ENCODE measurements around the gene COLQ. TPM values are rescaled to one million over a fixed set of nuclear protein-coding genes. Genes with fewer than 3 reads are reported as not detected.

Gene COLQ
- total RNA-seq, 2 experiments from 2014 or later = 0.25 to 0.62 TPM

GRCh38 chr3:15479400-15480224 lies 41.9 kb downstream of the COLQ start:
- intact Hi-C loops (cut with micrococcal nuclease) = no loop called here
- no peaks in the 10 kb centered on the region for H3K9me3 Mint-ChIP-seq
- no peak for DNase-seq
- no peaks in the 10 kb centered on the region for H3K4me1 Mint-ChIP-seq (ENCODE audit: low read depth)
- no peak overlapping the region for H3K4me3 Mint-ChIP-seq
- H3K27me3 Mint-ChIP-seq (ENCODE audit: low read depth) = no peaks in the 10 kb centered on the region
- no peaks in the 10 kb centered on the region for H3K36me3 Mint-ChIP-seq (ENCODE audit: low read depth)
- CTCF ChIA-PET = no interaction called here
- no peak overlapping the region for H3K27ac Mint-ChIP-seq

DNA sequence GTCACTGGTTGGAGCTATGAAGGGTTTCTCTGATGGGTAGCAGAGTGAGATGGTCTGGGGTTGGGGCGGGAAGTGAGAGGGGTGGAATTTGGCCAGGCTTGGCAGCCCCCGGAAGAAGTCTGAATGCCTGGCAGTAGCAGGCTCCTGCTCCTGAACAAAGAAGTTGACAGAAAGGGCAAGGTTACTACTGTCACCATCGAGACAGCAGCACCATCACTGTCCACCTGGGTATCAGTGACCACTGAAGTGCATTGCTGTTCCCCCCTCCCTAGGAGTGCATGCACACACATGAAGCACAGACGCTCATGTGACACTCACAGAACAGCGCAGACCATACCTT lies 42.9 kb downstream of the COLQ start:
- Mint-ChIP-seq H3K9me3 (no peaks in the 10 kb centered on the region), H3K4me1 (ENCODE audit: low read depth) (no peaks in the 10 kb centered on the region), H3K36me3 (ENCODE audit: low read depth) (no peaks in the 10 kb centered on the region), H3K4me3 (no peak overlapping the region), H3K27me3 (ENCODE audit: low read depth) (no peaks in the 10 kb centered on the region), H3K27ac (no peak overlapping the region)
- CTCF ChIA-PET = interaction anchor here (0.7 kb wide), 1 partner anchor 12 kb away, joined by 3 read pairs; no protein-coding TSS in a partner anchor
- DNase-seq = no peak
- intact Hi-C loops (cut with micrococcal nuclease) = no loop called here

GRCh38 chr3:15477951-15478639 lies 43.4 kb downstream of the COLQ start:
- intact Hi-C loops (cut with micrococcal nuclease) = no loop called here
- Mint-ChIP-seq H3K4me3 (no peak overlapping the region), H3K4me1 (ENCODE audit: low read depth) (no peaks in the 10 kb centered on the region), H3K27me3 (ENCODE audit: low read depth) (no peaks in the 10 kb centered on the region), H3K27ac (no peak overlapping the region), H3K9me3 (no peaks in the 10 kb centered on the region), H3K36me3 (ENCODE audit: low read depth) (no peaks in the 10 kb centered on the region)
- no peak for DNase-seq
- CTCF ChIA-PET = no interaction called here

DNA sequence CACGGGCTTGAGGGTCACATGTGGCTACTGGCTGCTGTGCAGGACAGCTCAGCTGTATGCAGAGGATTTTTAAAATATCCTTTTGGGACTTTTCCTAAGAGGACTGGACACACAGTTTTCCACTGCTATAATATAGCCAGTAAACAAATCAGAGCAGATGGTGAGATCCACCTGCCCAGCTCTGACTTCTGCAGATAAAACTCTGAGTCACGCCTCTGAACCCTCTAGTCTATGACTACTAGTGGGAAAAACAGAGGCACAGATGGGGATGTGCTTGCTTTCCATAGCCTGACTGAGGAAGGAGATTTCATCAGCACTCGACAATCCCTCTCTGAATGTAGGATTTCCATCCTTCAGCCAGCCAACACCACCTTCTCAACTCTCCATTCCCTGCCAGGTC lies 45.1 kb downstream of the COLQ start:
- Mint-ChIP-seq H3K36me3 (ENCODE audit: low read depth) (no peaks in the 10 kb centered on the region), H3K27ac (no peak overlapping the region), H3K27me3 (ENCODE audit: low read depth) (no peaks in the 10 kb centered on the region), H3K4me3 (no peak overlapping the region), H3K9me3 (no peaks in the 10 kb centered on the region), H3K4me1 (ENCODE audit: low read depth) (no peaks in the 10 kb centered on the region)
- CTCF ChIA-PET = no interaction called here
- DNase-seq = no peak
- intact Hi-C loops (cut with micrococcal nuclease) = no loop called here

DNA sequence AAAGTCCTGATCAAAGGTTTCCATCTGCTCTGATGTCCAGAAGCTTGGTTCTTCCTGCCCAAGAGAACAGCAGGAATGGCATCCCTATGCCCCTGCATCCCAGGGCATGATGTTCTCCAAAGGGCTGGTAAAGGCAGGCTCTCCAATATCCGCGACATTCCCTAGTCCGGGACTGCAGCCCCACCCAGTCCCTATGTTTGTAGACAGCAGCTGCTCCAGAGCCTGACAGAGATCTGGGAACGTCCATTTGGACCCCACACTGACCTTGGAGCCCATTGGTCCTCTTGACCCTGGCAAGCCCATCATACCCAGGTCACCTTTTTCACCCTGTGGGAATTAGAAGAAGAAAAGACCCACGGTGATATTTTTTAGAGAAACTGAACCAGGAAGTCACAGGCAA lies 46.3 kb downstream of the COLQ start:
- Mint-ChIP-seq H3K4me3 (no peak overlapping the region), H3K36me3 (ENCODE audit: low read depth) (no peaks in the 10 kb centered on the region), H3K4me1 (ENCODE audit: low read depth) (no peaks in the 10 kb centered on the region), H3K9me3 (no peaks in the 10 kb centered on the region), H3K27ac (no peak overlapping the region), H3K27me3 (ENCODE audit: low read depth) (no peaks in the 10 kb centered on the region)
- CTCF ChIA-PET = no interaction called here
- intact Hi-C loops (cut with micrococcal nuclease) = no loop called here
- DNase-seq = no peak

DNA sequence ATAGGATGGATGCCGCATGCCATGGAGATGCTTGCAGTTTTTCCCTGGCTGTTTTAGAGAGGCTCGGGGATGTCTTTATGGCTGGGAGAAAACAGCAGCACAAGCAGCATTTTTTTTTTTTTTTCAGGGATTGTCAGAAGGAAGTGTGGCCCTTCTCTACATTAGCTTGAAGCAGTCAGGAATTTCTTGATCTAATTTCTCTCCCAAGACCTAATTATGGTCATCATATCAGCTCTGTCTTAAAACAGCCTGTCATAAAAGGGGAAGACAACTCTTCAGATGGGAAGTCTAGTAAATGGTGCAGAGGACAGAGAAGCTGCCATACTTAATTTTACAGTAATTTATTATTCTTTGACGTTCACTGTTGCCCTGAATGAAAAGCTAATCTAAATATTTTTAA lies 49.6 kb downstream of the COLQ start:
- CTCF ChIA-PET = no interaction called here
- Mint-ChIP-seq H3K27me3 (ENCODE audit: low read depth) (no peaks in the 10 kb centered on the region), H3K9me3 (no peaks in the 10 kb centered on the region), H3K27ac (no peak overlapping the region), H3K4me1 (ENCODE audit: low read depth) (no peaks in the 10 kb centered on the region), H3K36me3 (ENCODE audit: low read depth) (no peaks in the 10 kb centered on the region), H3K4me3 (no peak overlapping the region)
- DNase-seq = no peak
- intact Hi-C loops (cut with micrococcal nuclease) = no loop called here

DNA sequence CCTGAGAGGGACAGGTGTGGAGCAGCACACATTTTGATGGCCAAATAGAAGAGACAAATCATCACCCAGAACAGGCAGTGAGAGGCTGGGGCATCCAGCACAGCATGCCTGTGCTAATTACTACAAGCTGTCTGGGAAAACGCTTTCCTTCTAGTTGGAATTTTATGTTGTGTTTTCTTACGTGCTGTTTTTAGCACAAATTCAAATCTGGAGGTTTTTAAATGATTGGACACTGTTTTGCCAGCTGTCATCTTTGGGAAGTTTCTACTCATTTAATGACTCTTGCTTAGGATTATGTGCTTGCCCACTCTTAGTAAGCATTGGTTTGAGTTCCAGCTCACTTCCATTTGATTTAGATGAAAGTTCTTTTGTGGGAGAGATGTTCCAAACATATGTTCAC lies 50.7 kb downstream of the COLQ start:
- H3K27ac Mint-ChIP-seq = no peak overlapping the region
- no peaks in the 10 kb centered on the region for H3K4me1 Mint-ChIP-seq (ENCODE audit: low read depth)
- DNase-seq = no peak
- H3K36me3 Mint-ChIP-seq (ENCODE audit: low read depth) = no peaks in the 10 kb centered on the region
- H3K27me3 Mint-ChIP-seq (ENCODE audit: low read depth) = no peaks in the 10 kb centered on the region
- H3K9me3 Mint-ChIP-seq = no peaks in the 10 kb centered on the region
- intact Hi-C loops (cut with micrococcal nuclease) = no loop called here
- H3K4me3 Mint-ChIP-seq = no peak overlapping the region
- CTCF ChIA-PET = interaction anchor here (0.6 to 0.7 kb wide), 2 partner anchors 172 to 351 kb away, joined by 3 read pairs; no protein-coding TSS in a partner anchor

DNA sequence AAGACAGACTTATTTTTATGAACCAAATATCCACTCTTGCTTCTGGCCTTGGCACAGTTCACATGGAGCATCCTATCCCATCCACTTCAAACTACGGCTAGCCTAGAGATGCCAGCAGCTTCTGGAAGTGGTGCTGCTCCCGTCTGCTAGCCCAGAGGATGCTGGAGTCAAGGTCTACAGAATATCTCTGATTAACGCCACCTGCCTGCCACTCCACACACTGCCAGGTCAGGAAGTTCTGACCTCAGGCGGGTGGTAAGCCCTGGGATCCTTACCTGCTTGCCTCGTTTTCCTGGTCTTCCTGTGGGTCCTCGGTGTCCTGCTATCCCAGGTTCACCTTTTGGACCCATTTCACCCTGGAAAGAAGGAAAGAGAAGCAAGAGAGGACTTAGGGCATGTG lies 51.2 kb downstream of the COLQ start:
- H3K27ac Mint-ChIP-seq = no peak overlapping the region
- CTCF ChIA-PET = no interaction called here
- no peaks in the 10 kb centered on the region for H3K9me3 Mint-ChIP-seq
- intact Hi-C loops (cut with micrococcal nuclease) = no loop called here
- H3K4me3 Mint-ChIP-seq = no peak overlapping the region
- H3K36me3 Mint-ChIP-seq (ENCODE audit: low read depth) = no peaks in the 10 kb centered on the region
- no peak for DNase-seq
- no peaks in the 10 kb centered on the region for H3K27me3 Mint-ChIP-seq (ENCODE audit: low read depth)
- H3K4me1 Mint-ChIP-seq (ENCODE audit: low read depth) = no peaks in the 10 kb centered on the region

DNA sequence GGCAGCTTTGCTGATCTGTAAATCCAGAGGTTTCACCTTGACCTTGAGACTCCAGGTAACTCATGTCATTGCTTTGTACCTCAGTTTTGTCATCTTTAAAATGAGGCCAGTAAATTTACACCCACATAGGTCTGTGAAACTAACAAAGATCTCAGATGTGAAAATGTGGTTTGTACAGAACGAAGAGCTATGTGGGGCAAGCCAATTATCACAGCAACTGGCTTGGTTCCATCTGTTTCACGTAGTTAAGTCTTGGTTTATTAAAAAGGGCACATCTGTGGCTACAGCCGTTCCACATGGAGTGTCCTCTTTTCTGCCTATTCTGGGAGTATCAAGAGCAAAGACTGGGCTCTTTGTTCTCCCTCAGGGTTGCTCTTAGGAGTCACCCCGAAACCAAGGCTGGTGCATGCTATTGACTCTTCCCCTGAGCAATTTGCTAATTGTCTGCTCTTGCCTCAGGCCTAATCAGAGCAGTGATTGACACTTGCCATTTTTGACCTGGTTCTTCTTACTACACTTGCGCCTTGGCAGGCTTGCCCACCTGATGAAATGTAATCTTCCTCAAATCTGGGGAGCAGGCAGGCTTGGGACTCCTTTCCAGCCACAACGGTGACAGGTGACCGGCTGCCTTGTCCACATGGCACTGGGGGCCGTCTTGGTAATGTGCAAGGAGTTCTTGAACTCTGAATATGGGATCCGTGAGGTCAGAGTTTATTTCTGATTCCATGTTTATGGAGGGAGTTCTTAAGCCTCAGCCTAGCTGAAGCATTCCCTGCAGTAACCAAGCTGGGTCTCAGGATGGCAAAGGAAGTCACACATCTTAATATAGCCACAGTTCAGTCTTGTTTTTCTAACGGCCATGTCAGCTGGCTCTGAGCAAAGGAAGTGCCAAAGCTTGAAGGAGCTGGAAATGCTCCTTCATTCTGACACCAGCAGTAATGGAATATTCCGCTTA lies 54.0 kb downstream of the COLQ start:
- Mint-ChIP-seq H3K4me3 (no peak overlapping the region), H3K36me3 (ENCODE audit: low read depth) (no peaks in the 10 kb centered on the region), H3K27ac (no peak overlapping the region), H3K4me1 (ENCODE audit: low read depth) (peaks cover under 1% of the 10 kb centered on the region), H3K27me3 (ENCODE audit: low read depth) (no peaks in the 10 kb centered on the region), H3K9me3 (no peaks in the 10 kb centered on the region)
- DNase-seq = no peak
- CTCF ChIA-PET = interaction anchor here (0.9 kb wide), 2 partner anchors 9 to 14 kb away, joined by 3 read pairs; no protein-coding TSS in a partner anchor
- intact Hi-C loops (cut with micrococcal nuclease) = no loop called here

- no peak for DNase-seq
- intact Hi-C loops (cut with micrococcal nuclease) = no loop called here
- Mint-ChIP-seq H3K9me3 (no peaks in the 10 kb centered on the region), H3K27me3 (ENCODE audit: low read depth) (no peaks in the 10 kb centered on the region), H3K4me1 (ENCODE audit: low read depth) (peaks cover 10% of the 10 kb centered on the region), H3K27ac (no peak overlapping the region), H3K36me3 (ENCODE audit: low read depth) (no peaks in the 10 kb centered on the region), H3K4me3 (no peak overlapping the region)
- CTCF ChIA-PET = interaction anchor here (0.6 to 1.1 kb wide), 4 partner anchors 8 to 198 kb away, joined by 3 read pairs; no protein-coding TSS in a partner anchor
These were observed 55.5 kb downstream of the COLQ start for GRCh38 chr3:15465876-15466585.

DNA sequence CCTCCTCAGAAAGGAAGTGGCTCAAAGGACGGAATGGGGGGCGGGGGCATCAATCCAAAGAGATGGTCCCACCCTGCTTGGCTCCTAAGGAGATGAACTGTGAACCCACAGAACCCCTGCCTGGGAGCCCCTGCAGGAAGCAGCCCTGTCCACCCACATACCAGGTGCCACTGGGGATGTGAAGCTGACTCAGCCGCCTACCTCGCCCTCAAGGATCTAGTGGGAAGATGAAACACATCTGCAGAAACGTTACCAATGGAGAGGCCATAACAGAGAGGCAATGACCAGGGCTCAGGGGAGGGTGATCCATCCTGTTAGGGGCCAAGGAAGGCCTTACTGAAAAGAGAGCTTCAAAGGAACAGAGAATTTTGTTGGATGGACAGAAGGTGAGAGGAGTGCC lies 59.1 kb downstream of the COLQ start:
- DNase-seq = no peak
- intact Hi-C loops (cut with micrococcal nuclease) = no loop called here
- Mint-ChIP-seq H3K27ac (no peak overlapping the region), H3K9me3 (no peaks in the 10 kb centered on the region), H3K36me3 (ENCODE audit: low read depth) (no peaks in the 10 kb centered on the region), H3K4me1 (ENCODE audit: low read depth) (peaks cover 11% of the 10 kb centered on the region), H3K27me3 (ENCODE audit: low read depth) (no peaks in the 10 kb centered on the region), H3K4me3 (no peak overlapping the region)
- CTCF ChIA-PET = interaction anchor here (0.7 to 1.0 kb wide), 2 partner anchors 32 to 94 kb away, joined by 3 read pairs; no protein-coding TSS in a partner anchor
